HG03108 (cell line): ENCODE results near the gene ADCY4.
A peak's percentile ranks its signal among the peaks of the same experiment; 100 is the strongest.

Experiments used
- ATAC-seq: cut with Tn5 transposase; IDR thresholded peaks from one replicate; pipeline ENCODE4 v1.9.1; 2021; ENCODE audit warnings: moderate library complexity; ENCODE audit not compliant: unreplicated experiment

Gene ADCY4

GRCh38 chr14:24300326-24300980, 34.4 kb downstream of the ADCY4 start:
- no peak for ATAC-seq

GRCh38 chr14:24299255-24300191, 35.3 kb downstream of the ADCY4 start, which contains the start of the genes DHRS1 and NOP9:
DHRS1 (minus strand) TSS chr14:24299780; CDS start chr14:24299106, 674 bp downstream.
NOP9 (plus strand) TSS chr14:24299850; CDS start chr14:24299955, 105 bp downstream.
- ATAC-seq, result peak; percentile 57

GRCh38 chr14:24298892-24299254, 36.0 kb downstream of the ADCY4 start:
- no peak for ATAC-seq

GRCh38 chr14:24297190-24297964, 37.5 kb downstream of the ADCY4 start:
- ATAC-seq, result peak; percentile 18

- ATAC-seq, result peak; percentile 40
Observed at GRCh38 chr14:24296341-24297157, 38.3 kb downstream of the ADCY4 start.

- ATAC-seq, result no peak
Observed at GRCh38 chr14:24293525-24293924, 41.3 kb downstream of the ADCY4 start.

- no peak for ATAC-seq
Observed at GRCh38 chr14:24292118-24292807, 42.6 kb downstream of the ADCY4 start.

- ATAC-seq, result no peak
Observed at GRCh38 chr14:24291446-24292117, 43.3 kb downstream of the ADCY4 start.

- no peak for ATAC-seq
Observed at GRCh38 chr14:24290746-24291145, 44.1 kb downstream of the ADCY4 start.

- ATAC-seq, result peak; percentile 86
Observed at GRCh38 chr14:24289649-24290280, 45.1 kb downstream of the ADCY4 start.

GRCh38 chr14:24286996-24287395, 47.9 kb downstream of the ADCY4 start:
- ATAC-seq, result no peak

GRCh38 chr14:24285351-24285750, 49.5 kb downstream of the ADCY4 start:
- no peak for ATAC-seq

GRCh38 chr14:24284501-24285035, 50.3 kb downstream of the ADCY4 start:
- ATAC-seq, result no peak

GRCh38 chr14:24283796-24284460, 50.9 kb downstream of the ADCY4 start:
- ATAC-seq, result no peak

- no peak for ATAC-seq
Observed at GRCh38 chr14:24282736-24283135, 52.1 kb downstream of the ADCY4 start.

- ATAC-seq, result no peak
Observed at GRCh38 chr14:24281636-24282035, 53.2 kb downstream of the ADCY4 start.

GRCh38 chr14:24280797-24281460, 53.9 kb downstream of the ADCY4 start:
- ATAC-seq, result no peak
